ENCODE measurements around the gene MAP2K3. TPM values are rescaled to one million over a fixed set of nuclear protein-coding genes. Genes with fewer than 3 reads are reported as not detected.
"Not testable (repeated sequence)": the region's sequence is repeated elsewhere in the genome, so short reads cannot be mapped to it uniquely, and the experiment has no call there.

MAP2K3 gene
- total RNA-seq, 1 donor from 2014 or later: 20.8 TPM

DNA sequence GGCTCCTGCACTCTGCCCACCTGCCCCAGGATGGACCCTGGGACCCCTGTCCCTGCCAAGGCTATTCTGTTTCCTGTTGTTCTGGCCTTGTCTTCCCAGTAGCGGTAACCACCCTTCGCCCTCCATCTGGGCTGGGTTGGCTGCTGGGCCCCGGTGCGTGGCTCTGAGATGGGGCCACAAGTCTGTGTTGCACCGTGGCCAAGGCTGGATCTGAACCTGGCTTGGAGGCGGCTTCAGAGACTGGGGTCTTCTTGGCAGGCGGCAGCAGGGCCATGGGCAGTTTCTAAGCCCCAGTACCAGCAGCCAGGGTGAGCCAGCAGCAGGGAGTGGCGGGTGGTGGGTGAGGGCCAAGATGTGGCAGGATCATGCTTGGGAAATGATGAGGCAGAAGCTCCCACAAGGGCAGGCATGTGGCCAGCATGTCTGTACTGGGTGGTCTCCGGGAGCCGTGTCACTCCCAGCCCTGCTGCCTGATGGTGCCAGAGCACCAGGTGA is 12.6 kb downstream of the MAP2K3 start:
- DNase-seq: no peak

DNA sequence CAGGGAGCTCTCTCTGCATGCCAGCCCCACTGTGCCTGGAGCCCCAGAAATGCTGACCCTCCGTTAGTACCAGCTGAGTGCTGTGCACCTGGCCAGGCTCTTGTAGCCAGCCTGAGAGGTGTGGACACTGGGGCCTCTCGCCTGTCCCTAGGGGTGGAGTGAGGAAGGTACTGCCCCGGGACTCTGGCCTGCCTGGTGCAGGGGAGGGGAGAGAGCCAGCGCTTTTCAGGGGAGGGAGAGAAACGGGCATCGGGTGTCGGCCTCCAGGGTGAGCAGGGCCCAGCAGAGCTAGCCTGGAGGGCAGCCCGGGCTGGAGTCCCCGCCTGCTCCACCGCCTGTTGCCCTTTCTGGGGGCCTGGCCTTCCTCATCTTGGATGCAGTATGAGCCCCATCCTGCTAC is 13.1 kb downstream of the MAP2K3 start:
- no peak for DNase-seq

DNA sequence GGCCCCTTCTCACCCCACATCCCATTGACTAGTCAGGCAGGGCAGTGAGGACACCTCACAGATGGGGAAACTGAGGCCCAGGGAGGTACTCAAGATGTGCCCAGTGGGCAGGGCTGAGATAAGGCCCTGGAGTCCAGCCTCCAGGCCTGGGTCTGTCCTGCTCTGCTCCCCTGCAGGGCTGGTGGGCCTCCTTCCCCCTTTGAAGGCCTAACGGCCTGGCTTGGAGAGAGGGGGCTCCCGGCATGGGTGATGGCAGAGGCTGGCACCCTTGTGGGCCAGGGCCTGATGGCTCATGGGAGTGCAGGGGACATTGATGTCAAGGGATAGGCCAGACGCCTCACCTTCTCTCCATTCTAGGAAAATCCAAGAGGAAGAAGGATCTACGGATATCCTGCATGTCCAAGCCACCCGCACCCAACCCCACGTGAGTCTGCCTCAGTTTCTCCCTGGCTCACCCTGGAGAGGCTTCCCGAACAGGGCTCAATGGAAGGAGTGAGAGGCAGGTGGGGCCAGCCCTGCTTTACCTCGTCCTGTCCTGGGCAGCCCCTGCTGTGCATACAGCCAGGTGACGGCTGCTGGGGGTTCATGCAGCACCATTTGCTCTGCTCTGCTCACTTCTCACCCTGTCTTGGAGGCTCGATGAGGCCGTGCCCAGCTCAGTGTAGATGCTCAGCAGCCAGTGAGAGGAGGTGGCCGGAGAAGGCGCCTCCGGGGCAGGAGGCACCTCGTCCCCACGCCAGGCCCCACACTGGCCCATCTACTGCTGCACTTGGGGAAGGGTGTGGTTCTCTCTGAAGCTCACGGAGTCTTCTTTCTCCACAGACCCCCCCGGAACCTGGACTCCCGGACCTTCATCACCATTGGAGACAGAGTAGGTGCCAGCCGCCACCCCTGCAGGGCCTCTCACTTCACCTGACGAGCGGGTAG is 13.8 kb downstream of the MAP2K3 start:
- no peak for DNase-seq

DNA sequence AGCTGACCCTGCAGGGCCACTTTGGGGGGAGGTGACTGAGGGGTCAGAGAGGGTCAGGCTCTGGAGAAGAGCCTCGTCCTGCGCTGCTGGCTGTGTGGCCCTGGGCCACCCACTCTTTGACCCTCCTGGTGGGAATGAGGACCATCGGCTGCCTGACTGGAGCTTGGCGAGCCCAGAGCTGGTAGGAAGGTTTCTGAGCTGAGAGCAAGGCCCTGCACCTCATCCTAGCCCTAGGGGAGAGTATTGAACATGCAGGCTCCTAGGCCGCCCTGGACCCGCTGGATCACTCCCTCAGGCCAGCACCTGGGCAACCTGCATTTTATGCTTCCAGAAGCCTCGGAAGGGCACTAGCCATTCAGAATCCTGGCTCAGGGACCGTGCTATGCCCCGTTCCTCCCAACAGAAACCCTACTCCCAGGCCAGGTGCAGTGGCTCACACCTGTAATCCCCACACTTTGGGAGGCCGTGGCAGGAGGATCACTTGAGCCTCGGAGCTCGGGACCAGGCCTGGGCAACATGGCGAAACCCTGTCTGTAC is 14.5 kb downstream of the MAP2K3 start:
- no peak for DNase-seq

GRCh38 chr17:21299981-21300600 is 15.6 kb downstream of the MAP2K3 start:
- DNase-seq: no peak

GRCh38 chr17:21300601-21301571 is 16.4 kb downstream of the MAP2K3 start:
- DNase-seq: no peak

DNA sequence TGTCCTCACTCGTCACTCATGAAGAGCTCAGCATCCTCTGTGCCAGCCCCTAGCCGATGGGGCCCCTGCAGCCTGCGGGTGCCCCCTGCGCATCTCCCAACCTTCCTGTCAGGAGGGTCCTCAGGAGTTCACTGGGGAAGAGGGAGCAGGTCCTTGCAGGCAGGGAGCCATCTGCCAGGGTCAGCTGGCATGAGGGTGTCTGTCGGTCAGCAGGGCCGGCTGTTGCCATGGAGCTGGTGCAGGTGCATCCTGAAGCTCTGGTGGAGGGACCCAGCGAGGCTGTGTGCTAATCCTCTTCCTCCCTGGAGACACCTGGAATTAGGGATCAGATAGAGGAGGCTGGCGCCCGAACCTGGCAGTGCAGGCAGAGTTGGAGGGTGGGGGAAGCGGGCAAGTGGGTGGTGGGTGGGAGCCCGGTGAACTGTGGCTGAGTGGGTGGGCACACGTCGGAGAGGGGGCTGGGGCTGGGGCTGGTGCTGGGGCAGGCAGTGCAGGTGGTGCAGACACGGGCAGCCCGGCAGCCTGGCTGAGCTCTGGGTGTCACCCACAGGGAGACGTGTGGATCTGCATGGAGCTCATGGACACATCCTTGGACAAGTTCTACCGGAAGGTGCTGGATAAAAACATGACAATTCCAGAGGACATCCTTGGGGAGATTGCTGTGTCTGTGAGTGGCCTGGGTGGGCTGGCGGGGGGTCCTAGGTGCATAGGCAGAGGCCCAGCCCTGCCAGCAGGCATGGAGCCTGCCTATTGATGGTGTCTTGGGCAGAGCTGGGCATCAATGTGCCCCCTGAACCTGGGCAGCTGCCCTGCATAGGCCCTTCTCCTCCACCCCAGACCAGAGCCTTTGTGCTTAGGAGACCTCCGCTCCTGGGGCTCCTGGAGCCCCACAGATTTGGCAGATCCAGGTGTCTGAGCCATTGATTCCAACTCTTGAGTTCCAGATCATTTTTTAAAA is 17.4 kb downstream of the MAP2K3 start:
- DNase-seq: peak; percentile 59

DNA sequence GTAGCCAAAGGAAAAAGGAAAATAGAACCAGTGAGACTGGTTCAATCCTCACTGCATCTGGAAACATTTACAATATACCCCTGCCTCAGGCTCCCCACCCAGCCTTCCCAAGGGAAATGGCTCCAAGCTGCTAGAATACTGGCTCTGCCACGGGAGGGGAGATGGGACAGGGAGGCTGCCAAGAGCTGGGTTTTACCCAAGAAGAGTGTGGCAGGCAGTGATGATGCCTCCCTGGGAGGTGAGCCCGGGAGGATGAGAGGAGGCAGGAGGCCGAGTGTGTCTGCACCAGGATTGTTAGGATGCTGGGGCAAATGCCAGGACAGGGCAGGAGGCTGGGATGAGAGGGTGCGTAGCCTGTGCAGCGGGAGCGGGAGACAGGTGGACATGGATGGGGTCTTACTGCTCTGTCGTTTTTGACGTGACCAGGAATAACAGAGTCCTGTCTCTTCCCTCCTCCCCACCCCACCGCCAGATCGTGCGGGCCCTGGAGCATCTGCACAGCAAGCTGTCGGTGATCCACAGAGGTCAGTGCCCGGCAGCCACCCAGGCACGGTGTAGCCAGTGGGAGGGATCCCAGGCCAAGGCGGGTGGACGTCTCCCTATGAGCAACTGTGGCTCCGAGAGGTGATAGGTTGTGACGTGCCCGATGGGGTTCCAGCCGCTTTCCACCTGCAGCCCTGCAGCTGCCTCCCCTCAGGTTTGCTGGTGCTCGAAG is 18.4 kb downstream of the MAP2K3 start:
- no peak for DNase-seq

GRCh38 chr17:21303441-21304065 is 19.0 kb downstream of the MAP2K3 start:
- no peak for DNase-seq

- no peak for DNase-seq
Observed at GRCh38 chr17:21304091-21304490, 19.6 kb downstream of the MAP2K3 start.

GRCh38 chr17:21304551-21305151 is 20.1 kb downstream of the MAP2K3 start:
- not testable (repeated sequence) for DNase-seq

GRCh38 chr17:21305431-21306180 is 21.1 kb downstream of the MAP2K3 start:
- not testable (repeated sequence) for DNase-seq

GRCh38 chr17:21306611-21307272 is 22.2 kb downstream of the MAP2K3 start:
- DNase-seq: not testable (repeated sequence)

- not testable (repeated sequence) for DNase-seq
Observed at GRCh38 chr17:21307273-21307625, 22.7 kb downstream of the MAP2K3 start.

GRCh38 chr17:21308931-21309381 is 24.4 kb downstream of the MAP2K3 start:
- DNase-seq: not testable (repeated sequence)

DNA sequence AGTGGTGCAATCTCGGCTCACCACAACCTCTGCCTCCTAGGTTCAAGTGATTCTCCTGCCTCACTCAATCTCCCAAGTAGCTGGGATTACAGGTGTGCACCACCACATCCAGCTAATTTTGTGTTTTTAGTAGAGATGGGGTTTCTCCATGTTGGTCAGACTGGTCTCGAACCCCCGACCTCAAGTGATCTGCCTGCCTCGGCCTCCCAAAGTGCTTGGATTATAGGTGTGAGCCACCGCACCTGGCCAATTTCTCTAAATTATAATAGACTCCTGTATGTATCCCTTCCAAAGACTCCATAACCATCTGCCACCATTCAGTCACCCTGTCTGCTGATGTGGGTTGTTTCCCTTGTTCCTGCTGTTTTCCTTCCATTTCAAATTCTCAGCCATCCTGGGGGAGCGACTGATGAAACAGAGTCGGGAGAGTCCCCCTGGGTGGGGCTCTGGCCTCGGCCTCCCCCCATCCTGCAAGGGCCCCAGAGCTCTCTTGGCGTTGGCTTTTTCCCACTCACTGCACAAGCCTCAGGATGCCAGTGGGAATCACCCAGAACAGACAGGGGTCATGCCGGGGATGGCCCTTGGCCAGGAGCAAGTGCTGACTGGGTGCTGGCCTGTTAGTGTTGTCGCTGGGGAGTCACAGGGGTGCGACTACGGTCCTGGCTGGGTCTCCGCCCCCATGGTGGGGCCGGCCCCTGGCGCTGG is 25.7 kb downstream of the MAP2K3 start:
- DNase-seq: not testable (repeated sequence)

Measured in dermis blood vessel endothelial cell (primary cell).